IPS DF 4.7 (cell line): ENCODE data around the gene C11orf68.
"Not testable (repeated sequence)": the region's sequence is repeated elsewhere in the genome, so short reads cannot be mapped to it uniquely, and the experiment has no call there.

Source experiments
- DNase-seq: peaks from one replicate; pipeline ENCODE4 v3.0.0-alpha.2; 2013; ENCODE audit warnings: low spot score; ENCODE audit errors: extremely low read depth

The C11orf68 gene

DNA sequence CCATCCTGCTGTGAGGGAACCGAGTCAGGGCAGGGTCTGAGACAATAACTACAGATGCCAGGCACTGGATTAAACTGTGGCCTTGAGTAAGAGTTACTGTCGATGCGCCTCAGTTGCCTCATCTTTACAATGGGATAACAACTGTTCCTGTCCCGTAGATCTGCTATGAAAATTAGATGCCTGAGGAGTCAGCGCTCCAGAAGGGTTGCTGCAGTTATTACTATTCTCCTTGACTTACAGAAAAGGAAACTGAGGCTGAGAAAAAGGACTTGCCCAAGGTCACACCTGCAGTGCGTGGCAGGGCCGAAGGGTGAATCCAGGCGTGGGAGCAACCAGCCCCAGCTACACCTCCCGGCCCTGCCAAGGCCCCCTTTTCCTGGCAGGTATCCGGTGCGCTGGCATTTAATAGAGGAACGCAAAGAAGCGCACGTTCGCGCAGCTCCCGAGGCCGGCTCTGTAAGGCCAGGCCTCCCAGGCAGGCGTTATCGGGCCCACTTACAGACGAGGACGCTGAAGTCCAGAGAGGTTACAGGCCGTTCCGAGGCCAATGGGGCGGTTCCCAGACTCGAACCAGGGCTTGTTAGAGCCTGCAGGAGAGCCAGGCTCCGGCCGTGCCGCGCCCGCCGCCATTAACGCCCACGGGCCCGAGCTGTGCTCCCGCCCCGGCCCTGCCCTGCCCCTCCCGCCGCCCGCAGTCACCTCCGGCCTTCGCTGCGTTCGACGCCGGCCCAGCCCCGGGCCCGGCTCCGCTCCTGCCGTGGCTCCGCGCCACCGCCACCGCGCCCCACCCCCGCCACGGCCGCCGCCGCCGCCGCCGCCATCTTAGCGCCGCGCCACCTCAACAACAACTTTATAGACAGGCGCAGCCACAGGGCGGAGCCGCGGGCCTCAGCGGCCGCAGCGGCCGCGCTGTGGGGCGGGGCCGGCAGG is at the start of gene C11orf68:
Gene C11orf68, minus strand, starts transcription at position 852 of the 930 bp plus-strand sequence. Its CDS starts 31 bp downstream, at position 821.
- no peak for DNase-seq

DNA sequence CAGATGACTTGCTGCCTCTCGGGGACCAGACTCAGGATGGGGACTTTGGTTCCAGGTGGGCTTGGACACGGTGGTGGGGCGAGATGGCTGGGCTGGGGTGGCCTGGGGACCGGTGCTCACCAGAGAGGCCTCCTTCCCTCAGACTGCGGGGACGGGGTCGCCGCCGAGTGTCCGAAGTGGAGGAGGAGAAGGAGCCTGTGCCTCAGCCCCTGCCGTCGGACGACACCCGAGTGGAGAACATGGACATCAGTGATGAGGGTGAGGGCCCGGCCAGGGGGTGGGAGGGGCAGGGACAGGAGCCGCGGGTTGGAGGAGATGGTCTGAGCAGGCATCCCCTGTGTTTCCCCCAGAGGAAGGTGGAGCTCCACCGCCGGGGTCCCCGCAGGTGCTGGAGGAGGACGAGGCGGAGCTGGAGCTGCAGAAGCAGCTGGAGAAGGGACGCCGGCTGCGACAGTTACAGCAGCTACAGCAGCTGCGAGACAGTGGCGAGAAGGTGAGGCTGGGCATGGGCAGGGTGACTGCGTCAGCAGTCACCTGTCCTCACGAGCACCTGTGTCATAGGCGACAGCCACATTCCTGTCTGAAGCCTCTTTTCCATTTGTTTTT is 48.6 kb upstream of the C11orf68 start:
- no peak for DNase-seq

DNA sequence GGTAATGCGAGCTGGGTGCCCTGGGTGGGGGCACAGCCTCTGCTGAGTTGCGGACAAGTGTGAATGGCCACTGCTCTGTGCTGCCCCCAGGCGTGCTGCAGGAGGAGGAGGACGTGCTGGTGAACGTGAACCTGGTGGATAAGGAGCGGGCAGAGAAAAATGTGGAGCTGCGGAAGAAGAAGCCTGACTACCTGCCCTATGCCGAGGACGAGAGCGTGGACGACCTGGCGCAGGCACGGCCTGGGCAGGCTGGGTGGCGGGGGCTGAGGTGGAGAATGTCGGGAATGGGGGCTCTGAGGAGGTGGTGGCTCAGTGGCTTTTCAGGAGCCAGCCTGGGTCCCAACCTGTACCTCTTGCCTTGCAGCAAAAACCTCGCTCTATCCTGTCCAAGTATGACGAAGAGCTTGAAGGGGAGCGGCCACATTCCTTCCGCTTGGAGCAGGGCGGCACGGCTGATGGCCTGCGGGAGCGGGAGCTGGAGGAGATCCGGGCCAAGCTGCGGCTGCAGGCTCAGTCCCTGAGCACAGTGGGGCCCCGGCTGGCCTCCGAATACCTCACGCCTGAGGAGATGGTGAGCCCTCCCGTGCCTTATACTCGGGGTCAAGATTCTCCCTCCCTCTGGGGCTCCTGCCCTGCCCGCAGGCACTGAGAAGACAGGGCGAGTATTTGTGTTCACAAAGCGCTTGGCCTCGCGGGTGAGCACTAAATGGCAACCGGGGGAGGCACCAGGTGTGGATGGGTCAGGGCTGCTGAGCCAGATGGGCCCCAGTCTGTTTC is 47.3 kb upstream of the C11orf68 start:
- no peak for DNase-seq

DNA sequence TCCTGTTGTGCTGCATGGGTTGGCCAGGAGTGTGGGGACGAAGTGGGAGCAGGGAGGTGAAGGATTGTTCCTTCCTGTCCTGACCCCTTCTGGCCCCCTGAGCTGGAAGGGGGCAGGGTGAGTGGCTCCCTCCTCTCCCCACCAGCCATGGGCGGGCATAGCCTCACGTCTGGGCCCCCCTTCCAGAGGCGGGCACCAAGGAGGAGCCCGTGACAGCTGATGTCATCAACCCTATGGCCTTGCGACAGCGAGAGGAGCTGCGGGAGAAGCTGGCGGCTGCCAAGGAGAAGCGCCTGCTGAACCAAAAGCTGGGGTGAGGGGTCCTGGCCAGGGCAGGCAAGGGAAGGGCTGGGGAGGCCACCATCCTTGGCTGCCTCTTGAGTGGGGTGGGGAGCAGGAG is 46.0 kb upstream of the C11orf68 start:
- DNase-seq: no peak

DNA sequence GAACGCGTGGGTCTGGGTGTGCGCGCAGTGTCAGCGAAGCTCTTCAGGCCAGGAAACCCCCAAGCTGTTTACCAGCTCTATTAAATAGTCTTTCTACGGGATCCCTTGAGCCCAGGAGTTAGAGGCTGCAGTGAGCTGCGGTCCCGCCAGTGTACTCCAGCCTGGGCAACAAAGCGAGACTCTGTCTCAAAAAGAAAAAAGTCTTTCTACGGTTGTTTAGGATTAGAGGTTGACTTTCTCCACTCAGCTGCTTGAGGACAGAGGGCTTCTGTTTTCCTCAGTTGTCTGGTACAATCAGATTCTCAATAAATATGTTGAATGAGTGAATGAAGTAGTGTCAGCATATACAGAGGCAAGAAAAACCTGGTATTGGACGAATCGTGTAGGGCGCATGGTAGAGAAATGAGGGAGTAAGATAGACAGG is 43.3 kb upstream of the C11orf68 start:
- DNase-seq: no peak

DNA sequence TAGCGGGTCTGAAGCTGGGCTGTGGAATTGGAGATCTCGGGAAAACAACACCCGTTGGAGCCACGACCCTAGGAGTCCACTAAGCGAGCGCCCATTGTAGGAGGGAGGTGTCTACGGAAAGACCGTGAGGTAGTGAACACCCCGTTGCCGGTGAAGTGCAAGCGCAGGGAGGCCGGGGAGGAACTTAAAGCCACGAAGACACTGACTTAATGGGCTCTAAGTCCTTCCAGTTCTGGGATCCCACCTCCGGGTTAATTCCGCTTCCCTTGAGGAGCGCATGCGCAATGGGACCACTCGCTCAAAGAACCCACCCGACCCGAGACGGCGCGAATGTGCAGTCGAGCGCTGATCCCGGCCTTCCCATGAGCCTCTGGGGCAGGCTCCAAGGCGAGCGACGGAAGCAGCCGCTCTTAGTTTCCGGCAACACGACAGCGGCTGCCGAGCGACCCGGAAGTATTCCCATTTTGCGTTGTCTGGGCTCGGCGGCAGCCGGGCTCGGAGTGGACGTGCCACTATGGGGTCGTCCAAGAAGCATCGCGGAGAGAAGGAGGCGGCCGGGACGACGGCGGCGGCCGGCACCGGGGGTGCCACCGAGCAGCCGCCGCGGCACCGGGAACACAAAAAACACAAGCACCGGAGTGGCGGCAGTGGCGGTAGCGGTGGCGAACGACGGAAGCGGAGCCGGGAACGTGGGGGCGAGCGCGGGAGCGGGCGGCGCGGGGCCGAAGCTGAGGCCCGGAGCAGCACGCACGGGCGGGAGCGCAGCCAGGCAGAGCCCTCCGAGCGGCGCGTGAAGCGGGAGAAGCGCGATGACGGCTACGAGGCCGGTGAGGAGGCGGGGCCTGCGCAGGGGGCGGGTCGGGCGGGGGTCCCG is 42.6 kb upstream of the C11orf68 start, which contains the start of gene SART1:
Gene SART1, plus strand, starts transcription at position 468 of the 874 bp plus-strand sequence. Its CDS starts 47 bp downstream, at position 515.
- DNase-seq: peak; percentile 87

DNA sequence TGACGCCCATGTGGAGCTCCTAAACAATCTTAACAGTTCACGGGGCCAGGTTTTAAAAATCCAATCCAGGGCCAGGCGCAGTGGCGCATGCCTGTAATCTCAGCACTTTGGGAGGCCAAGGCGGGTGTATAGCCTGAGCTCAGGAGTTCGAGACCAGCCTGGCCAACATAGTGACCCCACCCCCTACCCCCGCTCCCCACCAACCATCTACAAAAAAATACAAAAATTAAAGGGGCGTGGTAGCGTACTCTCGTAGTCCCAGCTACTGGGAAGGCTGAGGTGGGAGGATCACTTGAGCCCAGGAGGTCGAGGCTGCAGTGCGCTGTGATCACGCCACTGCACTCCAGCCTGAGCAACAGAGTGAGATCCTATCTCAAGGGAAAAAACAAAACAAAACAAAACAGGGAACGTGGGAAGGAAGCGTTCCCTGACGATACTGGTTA is 42.0 kb upstream of the C11orf68 start:
- DNase-seq: no peak

DNA sequence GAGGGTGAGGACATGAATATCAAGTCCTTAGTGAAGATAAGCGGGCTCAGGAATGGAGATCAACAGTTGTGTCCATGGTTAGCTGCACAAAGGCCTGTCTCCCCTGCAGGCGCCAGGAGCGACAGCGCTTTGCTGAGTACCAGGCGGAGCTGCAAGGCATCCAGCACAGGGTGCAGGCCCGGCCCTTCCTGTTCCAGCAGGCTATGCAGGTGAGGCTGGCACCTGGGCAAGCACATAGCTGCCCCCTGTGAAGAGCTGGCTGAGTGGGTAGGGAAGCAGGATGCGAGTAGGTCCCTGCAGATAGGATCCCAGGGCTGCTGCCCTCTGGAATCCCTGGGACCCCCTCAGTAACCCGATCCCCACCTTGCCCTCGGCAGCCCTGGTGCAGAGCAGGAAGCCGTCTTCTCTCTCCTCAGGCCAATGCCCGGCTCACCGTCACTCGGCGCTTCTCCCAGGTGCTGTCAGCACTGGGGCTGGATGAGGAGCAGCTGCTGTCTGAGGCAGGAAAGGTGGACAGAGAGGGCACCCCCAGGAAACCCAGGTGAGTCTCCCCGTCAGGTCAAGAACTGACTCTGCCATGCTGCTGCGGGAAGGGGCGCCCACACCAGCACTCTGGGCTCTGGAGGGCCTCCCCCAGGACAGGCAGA is 40.0 kb upstream of the C11orf68 start:
- DNase-seq: no peak

DNA sequence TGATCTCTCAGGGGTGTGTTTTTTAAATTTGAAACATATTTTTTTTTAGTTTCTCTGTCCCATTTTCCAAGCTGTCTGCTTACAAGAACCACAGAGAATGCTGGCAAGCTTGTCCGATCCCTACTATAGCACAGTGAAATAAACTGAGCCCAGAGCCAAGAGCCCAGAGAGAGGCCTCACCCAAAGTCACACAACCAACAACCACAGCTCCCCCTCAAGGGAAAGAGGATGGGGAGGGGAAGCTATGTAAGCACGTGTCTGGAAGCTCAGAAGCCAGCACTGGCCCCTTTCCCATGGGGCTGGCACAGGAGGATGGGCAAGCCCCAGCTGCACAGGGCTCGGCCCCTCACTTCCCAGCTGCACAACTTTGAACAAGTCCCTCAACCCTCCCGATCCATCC is 39.4 kb upstream of the C11orf68 start:
- no peak for DNase-seq

DNA sequence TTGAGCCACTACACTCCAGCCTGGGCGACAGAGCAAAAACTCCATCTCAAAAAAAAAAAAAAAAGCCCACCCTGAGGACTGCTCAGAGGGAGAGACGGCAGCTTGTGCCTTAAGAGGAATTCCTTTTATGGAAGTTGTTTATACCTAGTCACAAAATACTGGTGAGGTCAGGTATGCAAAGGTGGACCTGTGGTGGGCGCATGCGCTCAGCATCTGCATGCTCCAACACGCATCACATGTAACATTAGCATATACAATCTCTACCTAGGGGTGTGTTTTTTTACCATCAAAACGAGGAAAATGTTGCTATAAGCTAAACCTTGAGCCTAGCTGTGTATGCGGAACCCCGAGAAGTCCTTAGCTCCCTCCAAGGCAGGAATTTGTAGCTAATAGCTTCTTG is 35.9 kb upstream of the C11orf68 start:
- DNase-seq: no peak

DNA sequence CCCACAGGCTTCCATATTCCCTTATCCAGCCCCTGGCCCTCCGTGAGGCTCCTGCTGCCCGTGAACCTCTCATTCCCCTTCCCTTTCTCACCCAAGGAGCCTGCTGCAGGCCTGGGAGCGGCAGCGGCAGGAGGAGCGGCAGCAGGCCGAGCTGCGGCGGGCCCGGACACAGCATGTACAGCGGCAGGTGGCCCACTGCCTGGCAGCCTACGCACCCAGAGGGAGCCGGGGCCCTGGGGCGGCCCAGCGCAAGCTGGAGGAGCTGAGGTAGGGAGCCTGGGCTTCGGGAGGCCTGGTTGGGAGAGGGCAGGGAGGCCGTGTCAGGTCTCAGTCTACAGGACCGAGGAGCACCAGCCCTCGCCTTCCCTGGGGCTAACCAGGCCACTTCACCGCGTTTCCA is 34.6 kb upstream of the C11orf68 start:
- DNase-seq: no peak

DNA sequence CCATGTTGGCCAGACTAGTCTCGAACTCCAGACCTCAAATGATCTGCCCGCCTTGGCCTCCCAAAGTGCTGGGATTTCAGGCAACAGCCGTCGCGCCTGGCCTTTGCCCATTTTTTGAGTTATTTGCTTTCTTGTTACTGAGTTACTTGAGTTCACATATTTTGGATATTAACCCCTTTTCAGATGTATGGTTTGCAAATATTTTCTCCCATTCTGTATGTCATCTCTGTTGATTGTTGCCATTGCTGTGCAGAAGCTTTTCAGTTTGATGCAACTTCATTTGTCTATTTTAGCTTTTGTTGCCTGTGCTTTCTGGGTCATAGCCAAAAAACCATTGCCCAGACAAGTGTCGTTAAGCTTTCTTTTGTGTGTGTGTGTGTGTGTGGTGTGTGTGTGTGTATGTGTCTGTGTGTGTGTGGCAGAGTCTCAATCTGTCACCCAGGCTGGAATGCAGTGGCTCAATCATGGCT is 33.2 kb upstream of the C11orf68 start:
- DNase-seq: no peak

DNA sequence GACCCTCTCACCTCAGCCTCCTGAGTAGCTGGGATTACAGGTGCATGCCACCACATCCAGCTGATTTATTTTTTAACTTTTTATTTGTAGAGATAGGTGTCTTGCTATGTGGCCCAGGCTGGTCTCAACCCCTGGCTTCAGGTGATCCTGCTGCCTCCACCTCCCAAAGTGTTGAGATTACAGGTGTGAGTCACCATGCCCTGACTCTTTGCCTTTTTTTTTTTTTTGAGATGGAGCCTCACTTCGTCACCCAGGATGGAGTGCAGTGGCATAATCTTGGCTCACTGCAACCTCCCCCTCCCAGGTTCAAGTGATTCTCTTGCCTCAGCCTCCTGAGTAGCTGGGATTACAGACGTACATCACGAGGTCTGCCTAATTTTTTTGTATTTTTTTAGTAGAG is 32.8 kb upstream of the C11orf68 start:
- not testable (repeated sequence) for DNase-seq

DNA sequence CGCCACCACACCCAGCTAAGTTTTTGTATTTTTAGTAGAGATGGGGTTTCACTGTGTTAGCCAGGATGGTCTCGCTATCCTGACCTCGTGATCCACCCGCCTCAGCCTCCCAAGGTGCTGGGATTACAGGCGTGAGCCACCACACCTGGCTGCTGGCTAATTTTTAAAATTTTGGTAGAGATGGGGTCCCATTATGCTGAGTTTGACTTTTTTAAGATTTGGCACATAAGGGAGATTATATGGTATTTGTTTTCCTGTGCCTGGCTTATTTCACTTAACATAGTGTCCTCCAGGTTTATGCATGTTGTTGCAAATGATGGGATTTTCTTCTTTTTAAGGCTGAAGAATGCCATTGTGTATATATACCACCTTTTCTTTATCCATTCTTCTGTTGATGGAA is 31.8 kb upstream of the C11orf68 start:
- not testable (repeated sequence) for DNase-seq

DNA sequence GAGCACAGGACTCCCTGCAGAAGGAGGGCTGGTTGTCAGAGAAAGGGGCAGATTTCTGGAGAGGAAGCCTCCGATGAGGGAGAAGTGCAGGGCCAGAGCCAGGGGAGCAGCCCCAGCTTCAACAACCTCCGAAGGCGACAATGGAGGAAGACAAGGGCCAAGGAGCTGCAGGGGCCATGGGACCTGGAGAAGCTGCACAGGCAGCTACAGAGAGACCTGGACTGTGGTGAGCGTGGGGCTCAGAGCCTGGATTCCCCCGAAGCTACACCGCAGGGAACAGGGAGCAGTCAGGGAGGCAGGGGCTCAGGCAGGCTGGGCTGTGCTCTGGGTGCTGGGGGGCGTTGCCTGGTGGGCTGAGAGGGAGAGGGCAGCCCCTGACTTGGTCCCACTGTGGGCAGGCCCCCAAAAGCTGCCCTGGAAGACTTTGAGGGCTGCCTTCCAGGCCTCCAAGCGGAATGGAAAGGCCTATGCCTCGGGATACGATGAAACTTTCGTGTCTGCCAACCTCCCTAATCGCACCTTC is 28.8 kb upstream of the C11orf68 start:
- no peak for DNase-seq

DNA sequence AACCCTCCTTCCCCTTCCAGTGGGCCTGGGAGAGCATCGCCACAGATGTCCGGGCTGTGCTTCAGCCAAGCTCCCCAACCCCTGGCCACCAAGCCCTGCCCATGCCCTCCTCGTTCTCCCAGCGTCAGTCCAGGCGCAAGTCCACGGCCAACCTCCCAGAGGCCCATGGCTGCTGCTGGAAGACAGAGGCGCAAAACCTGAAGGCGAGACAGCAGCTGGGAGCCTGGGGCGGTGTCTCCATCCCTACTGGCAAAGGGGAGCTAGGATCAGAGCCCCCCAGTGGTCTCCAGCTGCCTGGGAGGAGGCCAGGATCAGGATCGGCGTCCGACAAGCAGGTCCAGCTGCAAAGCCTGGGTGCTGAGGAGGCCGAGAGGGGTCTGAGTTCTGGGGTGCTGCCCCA is 28.3 kb upstream of the C11orf68 start:
- DNase-seq: no peak

DNA sequence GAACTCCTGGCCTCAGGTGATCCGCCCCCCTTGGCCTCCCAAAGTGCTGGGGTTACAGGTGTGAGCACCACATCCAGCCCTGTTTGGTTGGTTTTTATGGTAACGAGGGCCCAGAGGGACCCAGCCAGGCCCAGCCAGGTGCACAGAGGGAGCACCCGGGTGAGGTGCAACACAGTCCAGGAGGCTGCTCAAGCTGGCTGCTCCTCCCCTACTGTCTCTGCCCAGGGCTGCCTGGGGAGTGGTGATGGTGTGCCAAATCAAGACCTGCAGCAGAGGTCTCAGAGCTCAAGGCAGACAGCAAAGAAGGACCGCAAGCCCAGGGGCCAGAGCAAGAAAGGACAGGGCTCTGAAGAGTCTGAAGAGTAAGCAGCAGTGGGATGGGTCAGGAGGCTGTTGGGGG is 27.8 kb upstream of the C11orf68 start:
- no peak for DNase-seq

DNA sequence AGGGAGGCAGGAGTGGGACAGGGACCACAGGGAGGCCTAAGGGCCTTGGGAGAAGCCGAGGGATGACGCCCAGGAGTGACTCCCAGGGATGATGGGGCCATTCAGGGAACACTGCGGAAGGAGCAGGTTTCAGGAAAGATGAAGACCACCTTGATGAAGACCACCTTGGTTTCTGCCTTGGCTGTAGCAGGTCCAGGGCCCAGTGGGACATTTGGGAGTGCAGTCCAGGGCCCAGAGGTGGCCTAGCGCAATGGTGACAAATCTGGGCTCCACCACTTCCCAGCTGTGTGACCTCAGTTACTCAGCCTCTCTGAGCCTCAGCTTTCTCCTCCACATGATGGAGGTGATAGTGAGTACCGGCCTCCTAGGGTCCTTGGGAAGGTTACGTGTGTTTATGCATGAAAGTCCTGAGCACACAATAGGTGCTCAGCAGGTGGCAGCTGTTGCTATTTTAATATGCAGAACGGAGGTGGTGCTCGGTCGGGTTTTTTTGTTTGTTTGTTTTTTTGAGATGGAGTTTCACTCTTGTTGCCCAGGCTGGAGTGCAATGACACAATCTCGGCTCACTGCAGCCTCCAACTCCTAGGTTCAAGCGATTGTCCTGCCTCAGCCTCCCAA is 27.2 kb upstream of the C11orf68 start:
- no peak for DNase-seq

DNA sequence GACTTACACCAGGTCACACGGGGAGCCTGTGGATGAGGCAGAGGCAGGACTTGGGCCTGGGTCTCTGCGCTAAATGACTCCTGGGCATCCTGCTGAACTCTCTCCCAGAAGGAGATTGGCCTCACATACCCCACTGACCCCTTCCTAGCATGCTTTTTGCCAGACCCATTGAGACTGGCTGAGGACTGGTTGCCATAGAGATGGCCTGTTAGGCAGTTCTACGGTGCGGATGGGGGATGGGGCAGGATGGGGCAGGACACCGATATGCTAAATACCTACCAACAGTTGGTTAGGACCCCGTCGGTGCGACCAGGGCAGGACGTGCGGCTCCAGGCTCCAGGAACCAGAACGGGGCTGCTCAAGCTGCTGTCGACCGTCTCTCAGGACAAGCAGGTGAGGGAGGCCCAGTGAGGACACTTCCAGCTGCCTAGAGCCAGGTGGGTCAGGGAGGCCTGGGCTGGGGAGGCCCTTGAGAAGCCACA is 26.6 kb upstream of the C11orf68 start, which contains the start of gene TSGA10IP:
Gene TSGA10IP, plus strand, starts transcription at position 51 of the 482 bp plus-strand sequence. Its CDS starts 196 bp downstream, at position 247.
- no peak for DNase-seq
